GM19238 (cell line): ENCODE data around the gene EFCAB10.
A peak's percentile ranks its signal among the peaks of the same experiment; 100 is the strongest.
"Not testable (repeated sequence)": the region's sequence is repeated elsewhere in the genome, so short reads cannot be mapped to it uniquely, and the experiment has no call there.

Experiments
- DNase-seq: peaks from one replicate; pipeline ENCODE4 v3.0.0; 2011; ENCODE audit warnings: low spot score; ENCODE audit not compliant: insufficient read length

EFCAB10 gene

GRCh38 chr7:105531792-105532671, 49.3 kb downstream of the EFCAB10 start, which contains the start of gene RINT1:
Gene RINT1 (plus strand): TSS chr7:105532201. CDS start chr7:105532316, 115 bp downstream.
- peak; percentile 73 for DNase-seq

DNA sequence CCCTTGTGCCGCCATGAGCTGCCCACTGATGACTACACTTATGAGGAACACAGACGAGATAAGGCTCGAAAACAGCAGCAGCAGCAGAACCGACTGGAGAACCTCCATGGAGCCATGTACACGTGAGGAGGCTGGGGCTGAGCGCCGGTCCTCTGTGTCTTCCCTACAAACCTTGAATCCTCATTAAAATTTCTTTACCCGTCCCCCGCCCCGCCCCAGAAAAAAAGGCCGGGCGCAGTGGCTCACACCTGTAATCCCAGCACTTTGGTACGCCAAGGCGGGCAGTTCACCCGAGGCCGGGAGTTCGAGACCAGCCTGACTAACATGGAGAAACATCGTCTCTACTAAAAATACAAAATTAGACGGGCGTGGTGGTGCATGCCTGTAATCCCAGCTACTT, 50.7 kb downstream of the EFCAB10 start:
- DNase-seq, result no peak

DNA sequence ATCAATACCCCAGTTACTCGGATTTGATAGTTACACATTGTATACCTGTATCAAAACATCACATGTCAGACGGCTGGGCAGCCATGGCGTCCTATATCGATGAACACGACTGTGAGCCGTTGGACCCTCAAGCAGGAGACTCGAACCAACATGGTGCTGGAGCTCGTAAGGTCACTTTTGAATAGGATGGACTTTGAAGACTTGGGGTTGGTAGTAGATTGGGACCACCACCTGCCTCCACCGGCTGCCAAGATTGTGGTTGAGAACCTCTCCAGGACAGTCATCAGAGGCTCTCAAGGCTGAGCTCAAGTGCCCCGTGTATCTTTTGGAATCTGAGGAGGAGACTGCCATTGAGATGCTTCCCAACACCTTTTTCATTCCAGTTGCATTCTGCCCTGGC, 51.2 kb downstream of the EFCAB10 start:
- DNase-seq, result no peak

GRCh38 chr7:105527737-105528136, 53.6 kb downstream of the EFCAB10 start:
- DNase-seq, result not testable (repeated sequence)

DNA sequence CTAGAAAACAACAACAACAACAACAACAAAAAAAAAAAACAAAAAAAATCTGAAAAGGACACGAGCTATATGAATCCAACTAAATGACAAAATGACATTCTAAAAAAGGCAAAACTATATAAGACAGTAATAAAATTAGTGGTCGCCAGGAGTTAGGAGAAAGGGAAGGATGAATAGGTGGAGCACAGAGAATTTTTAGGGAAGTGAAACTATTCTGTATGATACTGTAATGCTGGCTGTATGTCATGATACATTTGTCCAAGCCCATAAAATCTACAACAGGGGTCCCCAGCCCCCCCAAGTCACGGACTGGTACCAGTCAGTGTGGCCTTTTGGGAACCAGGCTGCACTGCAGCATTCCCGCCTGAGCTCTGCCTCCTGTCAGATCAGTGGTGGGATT, 56.5 kb downstream of the EFCAB10 start:
- DNase-seq, result no peak

- not testable (repeated sequence) for DNase-seq
Measured at GRCh38 chr7:105524423-105524822, 56.9 kb downstream of the EFCAB10 start.

DNA sequence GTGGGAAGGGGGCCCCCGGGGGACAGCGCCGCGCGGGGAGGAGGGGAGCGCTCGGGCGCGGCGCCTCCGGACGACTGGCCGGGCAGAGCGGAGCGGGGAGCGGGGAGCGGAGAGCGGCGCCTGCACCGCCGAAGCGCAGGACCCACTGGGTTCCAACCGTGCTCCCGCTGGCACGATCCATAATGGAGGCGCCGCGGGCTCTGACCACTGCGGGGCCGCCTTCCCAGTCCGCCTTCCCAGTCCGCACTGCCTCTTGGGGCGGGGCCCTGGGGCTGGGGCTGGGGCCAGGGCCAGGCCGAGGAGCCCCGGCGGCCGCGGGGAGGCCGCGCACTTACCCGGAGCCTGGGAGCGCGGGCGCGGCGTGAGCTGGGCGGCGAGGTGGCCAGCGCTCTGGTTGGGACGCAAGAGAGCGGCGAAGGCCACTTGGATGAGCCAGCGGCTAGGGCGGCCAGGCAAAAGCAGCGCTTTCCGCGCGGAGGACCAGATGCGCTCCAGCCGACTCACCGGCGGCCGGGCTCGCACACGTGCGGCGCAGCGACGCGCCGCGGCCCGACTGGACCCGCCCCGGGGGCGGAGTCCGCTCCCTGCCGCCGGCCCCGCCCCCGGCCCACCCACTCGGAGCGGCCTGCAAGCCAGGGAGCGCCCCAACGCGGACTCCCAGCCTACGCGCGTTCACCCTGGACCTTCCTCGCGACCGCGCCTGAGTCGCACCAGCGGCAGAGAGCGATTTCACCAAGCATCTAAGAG, 59.4 kb downstream of the EFCAB10 start, which contains the start of gene PUS7:
Gene PUS7 (minus strand): TSS at position 555 of the 747 bp plus-strand sequence. CDS start 13,759 bp downstream, outside the sequence.
- DNase-seq, result peak; percentile 92

GRCh38 chr7:105521027-105521716, 60.1 kb downstream of the EFCAB10 start:
- no peak for DNase-seq

- not testable (repeated sequence) for DNase-seq
Measured at GRCh38 chr7:105520620-105521019, 60.7 kb downstream of the EFCAB10 start.

- DNase-seq, result no peak
Measured at GRCh38 chr7:105519353-105519752, 61.9 kb downstream of the EFCAB10 start.

DNA sequence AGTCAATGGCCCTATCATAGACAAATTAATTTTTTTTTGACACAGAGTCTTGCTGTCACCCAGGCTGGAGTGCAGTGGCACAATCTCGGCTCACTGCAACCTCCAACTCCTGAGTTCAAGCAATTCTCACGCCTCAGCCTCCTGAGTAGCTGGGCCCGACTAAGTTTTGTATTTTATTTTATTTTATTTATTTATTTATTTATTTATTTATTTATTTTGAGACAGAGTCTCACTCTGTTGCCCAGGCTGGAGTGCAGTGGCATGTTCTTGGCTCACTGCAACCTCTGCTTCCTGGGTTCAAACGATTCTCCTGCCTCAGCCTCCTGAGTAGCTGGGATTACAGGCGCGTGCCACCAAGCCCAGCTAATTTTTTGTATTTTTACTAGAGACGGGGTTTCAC, 65.7 kb downstream of the EFCAB10 start:
- DNase-seq, result not testable (repeated sequence)
